Ascending aorta (tissue), 2 donors: ENCODE measurements around the gene PON2. TPM values are rescaled to one million over a fixed set of nuclear protein-coding genes. Genes with fewer than 3 reads are reported as not detected.
"Not testable (repeated sequence)": the region's sequence is repeated elsewhere in the genome, so short reads cannot be mapped to it uniquely, and the experiment has no call there.

Experiments
- DNase-seq, 2 donors: peaks; one replicate each; pipeline ENCODE4 v3.0.0-alpha.2; 2019; ENCODE audit warnings: low spot score in 2 of 2
- H3K27ac ChIP-seq, 2 donors: fragments of 200-600 bp; sonication (generic); one replicate each; pipeline ENCODE4 v1.5.1; 2016 to 2017; ENCODE audit warnings: mild to moderate bottlenecking in 1 of 2
- H3K27me3 ChIP-seq: fragments of 200-600 bp; sonication (generic); one replicate; pipeline ENCODE4 v1.5.1; 2017
- H3K36me3 ChIP-seq, 2 donors: fragments of 200-600 bp; sonication (generic); one replicate each; pipeline ENCODE4 v1.5.1; 2016
- H3K4me1 ChIP-seq, 2 donors: fragments of 200-600 bp; sonication (generic); one replicate each; pipeline ENCODE4 v1.5.1; 2016 to 2017; ENCODE audit warnings: mild to moderate bottlenecking in 1 of 2
- H3K4me3 ChIP-seq, 2 donors: fragments of 200-600 bp; sonication (generic); one replicate each; pipeline ENCODE4 v1.5.1; 2016 to 2017; ENCODE audit warnings: mild to moderate bottlenecking in 1 of 2
- H3K9me3 ChIP-seq, 2 donors: fragments of 200-600 bp; sonication (generic); one replicate each; pipeline ENCODE4 v1.5.1; 2016
- intact Hi-C: fragments of 100-400 bp; cut with DNase I; formaldehyde crosslinking; loops from one replicate; pipeline ENCODE4 v1.15.1; 2023
- total RNA-seq: library from RNA; depleted of rRNA; stranded (reverse); fragments of >200 nt; gene quantifications from one replicate; pipeline ENCODE4 v1.1.0, GENCODE V29; 2016
- TF ChIP-seq, protein P1 (sequence below), 3 experiments: fragments of 200-600 bp in 2 of 3; fragments of 450-650 bp in 1 of 3; sonication (generic) in 2 of 3; IDR thresholded peaks; one replicate each; pipeline ENCODE4 v1.5.1; 2016 to 2019; ENCODE audit warnings: antibody characterized with exemption in 3 of 3, mild to moderate bottlenecking in 1 of 3, moderate library complexity in 1 of 3

PON2 gene
- total RNA-seq, 1 donor from 2014 or later: 59.8 TPM

- DNase-seq: no peak
- Histone ChIP-seq H3K27me3 (no peaks in the 10 kb centered on the region), H3K9me3 (no peaks in the 10 kb centered on the region), H3K27ac (no peak overlapping the region), H3K36me3 (no peaks in the 10 kb centered on the region), H3K4me3 (no peak overlapping the region), H3K4me1 (no peaks in the 10 kb centered on the region)
- intact Hi-C loops: no loop called here
- TF ChIP-seq, protein P1, sequence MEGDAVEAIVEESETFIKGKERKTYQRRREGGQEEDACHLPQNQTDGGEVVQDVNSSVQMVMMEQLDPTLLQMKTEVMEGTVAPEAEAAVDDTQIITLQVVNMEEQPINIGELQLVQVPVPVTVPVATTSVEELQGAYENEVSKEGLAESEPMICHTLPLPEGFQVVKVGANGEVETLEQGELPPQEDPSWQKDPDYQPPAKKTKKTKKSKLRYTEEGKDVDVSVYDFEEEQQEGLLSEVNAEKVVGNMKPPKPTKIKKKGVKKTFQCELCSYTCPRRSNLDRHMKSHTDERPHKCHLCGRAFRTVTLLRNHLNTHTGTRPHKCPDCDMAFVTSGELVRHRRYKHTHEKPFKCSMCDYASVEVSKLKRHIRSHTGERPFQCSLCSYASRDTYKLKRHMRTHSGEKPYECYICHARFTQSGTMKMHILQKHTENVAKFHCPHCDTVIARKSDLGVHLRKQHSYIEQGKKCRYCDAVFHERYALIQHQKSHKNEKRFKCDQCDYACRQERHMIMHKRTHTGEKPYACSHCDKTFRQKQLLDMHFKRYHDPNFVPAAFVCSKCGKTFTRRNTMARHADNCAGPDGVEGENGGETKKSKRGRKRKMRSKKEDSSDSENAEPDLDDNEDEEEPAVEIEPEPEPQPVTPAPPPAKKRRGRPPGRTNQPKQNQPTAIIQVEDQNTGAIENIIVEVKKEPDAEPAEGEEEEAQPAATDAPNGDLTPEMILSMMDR (IDR thresholded peaks at IDR 0.05): no peak
Measured at GRCh38 chr7:95470452-95470851, 35.6 kb upstream of the PON2 start.

DNA sequence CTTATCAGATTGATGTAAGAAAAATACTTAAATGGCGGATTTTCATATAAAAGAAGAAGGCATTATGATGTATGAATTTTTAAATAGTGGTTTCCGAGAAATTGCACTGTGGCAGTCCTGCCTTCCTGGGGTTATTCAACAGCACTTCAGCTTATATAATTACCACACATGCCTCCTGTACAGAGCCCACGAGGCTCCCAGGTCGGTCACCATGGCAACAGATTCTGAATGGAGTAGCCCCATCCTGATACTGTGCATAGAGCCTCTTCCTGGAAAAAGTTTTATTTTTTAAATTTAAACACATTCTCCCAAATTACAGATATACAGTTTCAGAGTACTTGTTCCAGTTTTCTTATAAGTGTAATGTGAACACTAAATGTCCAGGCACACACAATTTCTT, 35.0 kb upstream of the PON2 start:
- intact Hi-C loops: no loop called here
- Histone ChIP-seq H3K27ac (no peak overlapping the region), H3K36me3 (no peaks in the 10 kb centered on the region), H3K4me3 (no peak overlapping the region), H3K9me3 (no peaks in the 10 kb centered on the region), H3K27me3 (no peaks in the 10 kb centered on the region), H3K4me1 (no peaks in the 10 kb centered on the region)
- no peak for DNase-seq
- TF ChIP-seq, protein P1 (IDR thresholded peaks at IDR 0.05): no peak

GRCh38 chr7:95469187-95469586, 34.4 kb upstream of the PON2 start:
- no peak for DNase-seq
- Histone ChIP-seq H3K27me3 (no peaks in the 10 kb centered on the region), H3K36me3 (no peaks in the 10 kb centered on the region), H3K9me3 (no peaks in the 10 kb centered on the region), H3K27ac (no peak overlapping the region), H3K4me3 (no peak overlapping the region), H3K4me1 (no peaks in the 10 kb centered on the region)
- intact Hi-C loops: no loop called here
- TF ChIP-seq, protein P1 (IDR thresholded peaks at IDR 0.05): no peak

DNA sequence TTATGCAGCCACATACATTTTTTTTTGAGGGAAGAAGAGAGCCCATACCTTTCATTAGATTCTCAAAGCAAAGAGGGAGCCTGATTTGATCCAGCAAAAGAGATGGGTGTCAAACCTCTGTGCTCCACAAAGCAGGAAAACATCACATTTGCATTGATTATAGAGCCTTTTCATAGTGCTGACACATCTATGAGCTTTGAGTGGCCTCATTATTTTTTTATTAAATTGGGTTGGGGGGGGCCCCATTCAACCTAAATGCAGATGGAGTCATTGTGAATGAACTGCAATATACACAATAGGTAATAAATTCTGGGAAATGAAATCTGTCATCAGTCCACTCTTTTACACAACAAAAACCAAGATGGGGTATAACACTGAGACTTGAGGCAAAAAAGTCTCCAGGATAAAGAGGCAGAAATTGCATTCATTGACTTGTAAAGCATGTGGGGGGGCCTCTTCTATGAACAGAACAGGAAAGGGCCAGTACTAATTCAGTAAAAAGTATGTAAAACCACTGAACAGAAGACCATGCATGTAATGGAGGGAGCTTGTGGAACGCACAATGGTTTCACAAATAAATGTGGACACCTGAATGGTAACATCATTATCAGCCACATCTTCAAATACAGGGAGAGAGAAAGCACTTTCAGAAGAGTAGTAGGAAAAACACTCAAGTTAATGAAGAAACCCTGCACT, 33.2 kb upstream of the PON2 start:
- Histone ChIP-seq H3K9me3 (no peaks in the 10 kb centered on the region), H3K36me3 (no peaks in the 10 kb centered on the region), H3K4me3 (no peak overlapping the region), H3K27me3 (no peaks in the 10 kb centered on the region), H3K27ac (no peak overlapping the region), H3K4me1 (no peaks in the 10 kb centered on the region)
- intact Hi-C loops: no loop called here
- TF ChIP-seq, protein P1 (IDR thresholded peaks at IDR 0.05): no peak
- DNase-seq: no peak

DNA sequence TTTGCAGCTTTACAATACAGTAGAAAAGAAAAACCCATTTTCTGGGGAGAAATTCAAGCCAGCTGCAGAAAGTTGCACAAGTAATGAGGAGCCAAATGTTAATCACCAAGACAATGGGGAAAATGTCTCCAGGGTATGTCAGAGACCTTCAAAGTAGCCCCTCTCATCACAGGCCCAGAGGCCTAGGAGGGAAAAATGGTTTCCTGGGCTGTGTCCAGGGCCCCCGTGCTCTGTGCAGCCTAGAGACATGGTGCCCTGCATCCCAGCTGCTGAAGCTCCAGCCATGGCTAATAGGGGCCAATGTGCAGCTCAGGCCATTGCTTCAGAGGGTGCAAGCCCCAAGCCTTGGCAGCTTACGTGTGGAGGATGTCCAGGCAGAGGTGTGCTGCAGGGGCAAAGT, 25.8 kb upstream of the PON2 start:
- intact Hi-C loops, DNase-seq, H3K36me3 ChIP-seq, H3K27me3 ChIP-seq, H3K4me3 ChIP-seq, H3K9me3 ChIP-seq, H3K4me1 ChIP-seq, H3K27ac ChIP-seq: not testable (repeated sequence)

GRCh38 chr7:95457947-95458346, 23.1 kb upstream of the PON2 start:
- Histone ChIP-seq H3K4me1 (no peaks in the 10 kb centered on the region), H3K9me3 (no peaks in the 10 kb centered on the region), H3K27ac (no peak overlapping the region), H3K27me3 (no peaks in the 10 kb centered on the region), H3K36me3 (no peaks in the 10 kb centered on the region), H3K4me3 (no peak overlapping the region)
- TF ChIP-seq, protein P1 (IDR thresholded peaks at IDR 0.05): no peak
- intact Hi-C loops: no loop called here
- DNase-seq: no peak
